SKM-1 treated with dmso at 0.1 percent for 144 hours (cell line): Measurements from ENCODE around the gene DNAJC4.
"Not testable (repeated sequence)": the region's sequence is repeated elsewhere in the genome, so short reads cannot be mapped to it uniquely, and the experiment has no call there.

Experiments
- DNase-seq: peaks from one replicate; lab custom pipeline; 2025; ENCODE audit not compliant: unreplicated experiment; lab: John Stamatoyannopoulos, UW

The DNAJC4 gene

DNA sequence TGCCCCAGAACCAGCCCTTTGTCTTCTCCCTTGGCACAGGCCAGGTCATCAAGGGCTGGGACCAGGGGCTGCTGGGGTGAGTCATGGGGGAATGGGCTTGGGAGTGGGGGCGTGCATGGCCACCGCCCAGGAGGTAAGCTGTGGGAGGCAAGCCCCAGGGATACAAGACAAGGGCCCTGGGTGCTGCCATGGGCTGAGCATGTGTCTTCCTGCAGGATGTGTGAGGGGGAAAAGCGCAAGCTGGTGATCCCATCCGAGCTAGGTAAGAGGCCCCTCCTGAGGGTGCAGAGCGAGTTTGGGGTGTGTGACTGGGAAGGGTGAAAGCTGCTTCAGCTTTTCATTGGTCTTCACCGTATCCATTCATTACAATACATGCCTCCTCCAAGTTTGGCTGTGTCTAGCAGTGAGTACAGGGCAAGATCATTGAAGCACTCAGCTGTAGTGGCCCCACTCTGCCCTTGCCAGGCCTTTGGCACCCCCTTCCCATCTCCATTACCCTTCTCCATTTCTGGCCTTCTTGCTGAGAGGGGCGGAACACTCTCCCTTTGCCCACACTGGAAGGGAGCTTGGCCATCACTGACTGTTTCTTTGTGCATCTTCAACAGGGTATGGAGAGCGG is 13.0 kb downstream of the DNAJC4 start:
- DNase-seq = no peak

DNA sequence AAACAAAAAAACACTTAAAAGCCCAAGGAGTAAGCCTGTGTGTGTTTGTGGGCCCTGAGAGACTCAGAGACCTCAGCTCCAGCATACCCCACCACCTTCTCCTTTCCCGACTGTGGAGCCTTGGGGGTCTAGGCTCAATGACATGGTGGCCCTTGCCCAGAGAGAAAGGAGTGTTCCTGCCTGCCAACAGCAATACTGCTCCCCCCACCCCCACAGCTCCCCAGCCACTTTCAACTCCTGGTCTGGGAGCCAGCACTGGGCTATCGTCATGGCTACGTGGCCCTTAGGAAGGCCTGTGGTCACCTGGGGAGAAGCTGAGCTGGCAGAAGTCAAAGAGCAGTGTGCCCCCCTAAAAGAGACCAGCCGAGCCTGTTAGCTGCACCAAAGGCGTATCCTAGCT is 13.8 kb downstream of the DNAJC4 start:
- DNase-seq = no peak

DNA sequence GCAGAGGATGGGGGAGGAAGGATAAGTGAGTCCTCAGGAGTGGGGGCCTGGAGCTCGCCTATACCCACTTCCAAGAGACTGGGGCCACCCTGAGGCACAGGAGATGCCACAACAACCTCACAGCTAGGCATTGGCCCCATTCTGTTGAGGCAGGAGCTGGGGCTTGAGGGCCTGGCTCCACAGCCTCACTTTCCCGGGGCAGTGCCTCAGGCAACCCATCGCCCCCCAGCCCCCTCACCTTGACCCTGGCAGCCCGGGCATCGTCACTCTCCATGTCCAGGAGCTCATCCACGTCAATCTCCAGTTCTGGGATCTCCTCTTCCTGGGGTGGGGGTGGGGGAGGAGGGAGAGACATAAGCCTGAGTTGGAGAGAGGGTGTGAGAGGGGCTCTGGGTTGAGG is 14.6 kb downstream of the DNAJC4 start:
- DNase-seq = no peak

DNA sequence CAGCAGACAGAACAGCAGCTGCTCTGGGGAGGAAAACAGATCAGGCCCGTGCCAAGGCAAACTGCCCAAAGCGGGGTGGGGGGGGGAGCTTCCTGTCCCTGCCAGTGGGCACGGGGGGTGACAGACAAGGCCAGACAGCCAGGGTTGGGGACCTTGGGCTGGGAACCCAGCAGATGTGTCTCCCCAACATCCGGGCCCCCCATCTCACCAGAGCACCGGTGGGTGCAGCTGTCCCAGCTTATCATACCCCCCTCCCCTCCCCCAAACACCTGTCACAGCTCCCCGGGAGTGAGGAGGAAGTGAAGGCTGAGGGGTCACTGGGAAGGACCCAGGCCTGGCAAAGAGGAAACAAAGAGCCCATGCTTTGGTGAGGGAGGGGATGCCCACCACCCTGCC is 15.1 kb downstream of the DNAJC4 start:
- no peak for DNase-seq

DNA sequence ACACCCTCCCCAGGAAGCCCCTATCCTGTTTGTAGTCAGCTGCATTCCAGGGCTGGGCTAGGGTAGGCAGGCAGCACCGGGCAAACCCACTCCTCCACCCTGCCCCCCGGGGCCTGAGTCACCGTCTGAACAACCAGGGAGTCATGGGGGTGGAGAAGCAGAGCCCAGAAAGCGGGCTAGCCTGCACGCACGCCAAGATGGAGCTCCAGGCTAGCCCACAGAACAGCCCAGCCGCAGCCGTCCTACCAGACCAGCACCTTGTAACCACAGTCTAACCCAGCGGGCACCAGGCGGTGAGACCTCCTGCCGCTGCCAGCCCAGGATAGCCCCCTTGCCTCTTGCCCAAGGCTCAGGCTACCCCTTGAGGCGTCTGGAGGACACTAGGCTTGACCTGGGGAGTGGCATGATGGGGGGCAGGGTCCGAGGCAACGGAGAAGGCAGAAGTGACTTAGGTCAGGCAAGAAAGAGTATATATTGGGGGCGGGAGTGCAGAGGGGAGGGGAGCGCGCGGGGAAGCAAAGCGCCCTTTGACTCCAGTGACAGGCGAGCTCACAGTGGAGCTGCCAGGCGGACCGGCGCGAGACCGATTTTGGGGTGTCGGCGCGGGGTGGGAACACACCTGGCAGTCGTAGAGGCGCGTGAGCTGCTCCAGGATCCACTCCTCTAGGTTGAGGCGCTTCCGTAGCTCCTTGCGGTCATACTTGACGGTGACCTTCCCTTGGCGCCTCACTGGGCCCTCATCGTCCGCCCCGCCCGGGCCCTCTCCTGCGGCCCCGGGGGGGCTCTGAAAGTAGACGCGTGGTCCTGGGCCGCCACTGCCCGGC is 15.7 kb downstream of the DNAJC4 start:
- no peak for DNase-seq

DNA sequence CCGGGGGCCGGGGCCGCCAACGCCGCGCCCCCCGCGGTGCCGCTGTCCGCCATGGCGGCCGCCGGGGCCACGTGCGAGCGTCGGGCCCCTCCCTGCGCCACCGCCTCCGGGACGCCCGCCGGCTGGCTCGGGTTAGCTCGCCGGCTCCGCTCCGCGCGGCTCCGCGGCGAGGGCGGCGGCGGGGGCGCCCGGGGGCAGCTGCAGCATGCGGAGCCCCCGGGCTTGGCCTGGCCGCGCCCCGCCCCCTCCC is 16.2 kb downstream of the DNAJC4 start:
- not testable (repeated sequence) for DNase-seq

DNA sequence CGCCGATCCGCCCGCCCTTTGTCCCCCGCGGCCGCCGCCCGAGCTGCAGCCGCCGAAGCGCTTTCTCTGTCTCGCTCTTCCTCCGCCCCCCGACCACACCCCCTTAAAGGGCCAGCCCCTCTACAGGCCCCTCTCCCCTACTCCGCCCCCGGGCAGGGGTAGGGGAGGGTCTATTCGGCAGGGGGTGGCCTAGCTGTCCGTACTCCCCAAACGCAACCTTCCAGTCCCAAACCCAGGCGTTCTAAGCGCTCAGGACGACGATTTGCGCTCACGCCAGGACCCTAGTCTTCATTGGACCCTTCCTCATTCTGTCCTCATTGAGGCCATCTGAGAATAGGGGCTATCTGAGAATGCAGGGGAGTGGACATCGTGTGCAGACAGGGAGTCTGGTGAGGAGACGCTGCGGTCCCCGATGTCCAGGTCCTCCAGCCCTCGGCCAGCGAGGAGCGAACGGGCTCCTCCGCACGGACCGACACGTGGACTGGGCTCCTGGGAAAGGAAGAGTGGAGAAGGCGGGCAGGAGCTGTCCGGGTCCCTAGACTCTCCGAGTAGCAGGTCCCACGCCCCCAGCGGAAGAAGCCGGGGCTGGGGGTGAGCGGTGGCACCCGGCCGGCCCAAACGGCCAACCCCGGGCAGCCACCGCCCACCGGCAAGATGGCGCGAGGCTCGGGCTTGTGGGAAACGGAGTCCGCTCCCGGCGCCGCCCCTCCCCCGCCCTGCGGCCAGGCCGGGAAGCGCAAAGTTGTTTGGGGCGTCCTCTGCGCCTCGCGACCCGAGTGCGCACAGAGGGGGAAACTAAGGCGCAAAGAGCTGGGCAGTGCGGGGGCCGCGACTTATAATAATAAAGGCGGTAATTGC is 16.8 kb downstream of the DNAJC4 start, which contains the start of gene PPP1R14B:
TSS of gene PPP1R14B (minus strand) at position 73 of the 858 bp plus-strand sequence. CDS start 270 bp downstream, outside the sequence.
- peak; percentile 75 for DNase-seq

DNA sequence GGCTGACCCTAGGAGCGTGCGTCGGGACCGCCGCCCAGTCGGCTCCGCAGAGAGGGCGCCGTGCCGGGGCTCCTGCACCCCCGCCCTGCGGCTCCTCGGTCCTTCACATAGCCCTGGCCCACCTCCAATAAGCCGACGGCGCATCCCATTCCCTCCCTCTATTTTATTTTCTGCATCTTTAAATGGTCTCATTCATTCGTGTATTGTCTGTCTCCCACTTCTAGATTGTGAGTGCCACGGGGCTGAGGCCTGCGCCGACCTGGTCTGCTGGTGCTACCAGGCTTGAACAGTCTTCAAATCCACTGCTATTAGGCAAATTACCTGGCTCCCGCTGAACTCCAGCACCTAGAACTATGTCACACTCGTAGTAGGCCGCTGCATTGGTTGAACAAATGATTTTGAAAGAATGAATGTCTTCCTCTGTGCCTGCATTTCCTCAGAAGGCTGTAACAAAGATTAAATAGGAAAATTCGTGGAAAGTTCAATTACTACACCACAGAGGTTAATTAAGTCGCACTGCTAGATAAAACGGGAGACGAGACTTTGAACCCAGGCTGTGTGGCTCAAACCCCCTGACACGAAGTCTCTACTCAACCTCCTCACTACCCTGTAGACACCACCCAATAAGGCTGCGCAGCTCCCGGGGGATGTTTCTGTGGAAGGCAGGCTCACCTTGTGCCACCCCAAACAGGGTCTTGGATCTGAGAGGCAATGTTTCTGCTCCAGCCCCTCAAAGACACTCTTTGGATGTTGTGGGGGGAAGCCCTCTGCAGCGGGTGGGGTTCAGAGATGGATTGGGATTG is 17.6 kb downstream of the DNAJC4 start:
- DNase-seq = no peak

DNA sequence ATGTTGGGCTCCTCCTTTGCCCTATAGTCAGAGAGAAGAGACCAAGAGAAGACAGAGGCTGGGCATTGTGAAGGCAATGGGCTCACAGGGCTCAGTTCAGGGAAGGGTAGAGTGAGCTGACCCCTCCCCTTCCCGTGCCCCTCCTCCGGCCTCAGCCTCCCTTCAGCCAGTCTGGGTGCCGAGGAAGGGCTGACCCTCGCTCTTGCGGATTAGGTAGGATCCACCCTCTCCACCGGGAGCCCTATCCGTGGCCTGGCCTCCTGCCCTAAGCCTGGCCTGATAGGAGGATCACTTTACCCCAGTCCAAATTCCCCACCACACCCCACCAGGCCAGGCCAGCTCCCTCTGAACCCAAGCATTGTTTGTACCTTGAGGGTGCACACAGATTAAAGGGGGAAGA is 18.2 kb downstream of the DNAJC4 start:
- no peak for DNase-seq

DNA sequence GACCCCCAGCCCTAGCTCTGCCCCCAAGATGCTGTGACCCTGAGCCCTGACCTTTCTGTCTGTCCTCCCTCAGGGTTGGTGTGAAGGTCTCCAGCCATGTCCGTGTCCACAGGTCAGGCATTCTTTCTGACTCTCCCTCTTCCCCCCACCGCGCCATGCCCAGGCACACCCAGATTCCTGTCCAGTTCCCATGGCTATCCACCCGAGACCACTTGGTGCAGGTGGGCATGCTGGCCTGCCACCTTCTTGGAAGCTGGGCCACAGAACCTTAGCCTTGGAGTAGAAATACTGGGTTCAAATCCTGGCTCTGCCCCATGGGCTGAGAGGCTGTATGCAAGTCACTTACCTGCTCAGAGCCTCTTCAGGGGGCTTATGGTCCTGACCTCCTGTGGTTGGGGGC is 18.7 kb downstream of the DNAJC4 start:
- no peak for DNase-seq

DNA sequence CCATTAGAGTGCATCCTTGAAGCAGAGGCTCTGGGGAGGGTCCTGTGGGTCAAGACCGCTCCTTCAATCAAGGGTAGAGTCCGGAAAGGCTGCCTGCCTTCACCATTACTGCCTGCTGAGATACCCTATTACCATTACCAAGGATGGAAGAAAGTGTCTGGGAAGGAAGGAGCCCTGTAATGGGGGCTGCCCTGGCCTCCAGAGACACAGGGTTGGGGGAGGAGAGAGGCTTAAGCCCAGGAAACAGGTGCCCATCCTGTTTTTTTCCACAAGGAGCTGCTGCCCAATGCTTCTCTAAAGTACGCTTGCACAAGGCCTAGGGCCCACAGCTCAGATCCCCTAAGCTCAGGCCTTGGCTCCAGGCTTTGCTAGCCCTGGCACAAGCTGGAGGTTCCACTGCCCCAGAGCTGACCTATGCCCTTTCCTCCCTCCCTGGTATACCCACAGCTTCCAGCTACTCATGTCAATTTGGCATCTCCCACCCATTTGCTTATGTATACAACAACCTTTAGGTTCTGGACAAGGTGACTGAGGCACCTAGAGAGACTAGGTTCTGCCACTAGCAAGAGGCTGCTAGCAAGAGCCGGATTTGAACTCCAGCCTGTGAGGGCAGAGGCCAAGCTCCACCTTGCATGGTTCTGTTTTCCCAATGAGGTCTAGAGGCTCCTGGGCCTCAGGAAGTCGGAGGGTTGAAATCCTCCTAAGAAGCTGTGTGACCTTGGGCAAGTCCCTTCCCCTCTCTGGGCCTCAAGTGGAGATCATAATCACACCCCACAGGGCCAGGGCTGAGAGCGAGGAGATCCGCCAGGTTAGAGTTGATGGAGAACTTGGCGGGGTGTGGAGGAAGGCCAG is 19.4 kb downstream of the DNAJC4 start:
- no peak for DNase-seq

DNA sequence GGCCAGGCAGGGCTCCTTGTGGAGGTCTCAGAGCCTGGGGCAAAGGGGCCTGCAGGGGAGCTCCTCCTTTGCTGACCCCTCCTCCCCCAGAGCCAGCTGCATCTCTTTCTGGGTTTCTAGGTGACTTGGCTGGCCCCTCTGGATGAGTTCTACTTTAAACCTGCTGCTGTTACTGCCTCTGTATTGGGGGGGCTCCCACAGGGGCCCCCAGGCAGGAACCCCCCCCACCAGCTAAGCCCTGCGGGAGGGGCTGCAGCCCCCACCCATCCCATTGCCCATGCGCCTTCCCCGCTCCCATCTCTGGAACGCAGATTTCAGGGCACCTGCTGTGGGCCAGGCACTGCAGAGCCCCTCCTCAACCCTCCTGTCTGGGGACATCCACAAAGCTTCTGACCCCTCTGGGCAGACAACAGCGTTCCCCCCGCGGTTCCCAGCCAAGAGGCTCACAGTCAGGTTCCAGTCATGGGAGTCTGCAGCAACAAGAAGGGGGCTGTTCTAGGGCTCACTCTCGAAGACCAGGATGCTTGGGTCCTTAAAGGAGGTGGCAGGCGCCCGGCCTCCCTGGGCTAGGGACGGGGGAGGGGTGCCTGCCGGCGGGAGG is 20.2 kb downstream of the DNAJC4 start:
- no peak for DNase-seq

DNA sequence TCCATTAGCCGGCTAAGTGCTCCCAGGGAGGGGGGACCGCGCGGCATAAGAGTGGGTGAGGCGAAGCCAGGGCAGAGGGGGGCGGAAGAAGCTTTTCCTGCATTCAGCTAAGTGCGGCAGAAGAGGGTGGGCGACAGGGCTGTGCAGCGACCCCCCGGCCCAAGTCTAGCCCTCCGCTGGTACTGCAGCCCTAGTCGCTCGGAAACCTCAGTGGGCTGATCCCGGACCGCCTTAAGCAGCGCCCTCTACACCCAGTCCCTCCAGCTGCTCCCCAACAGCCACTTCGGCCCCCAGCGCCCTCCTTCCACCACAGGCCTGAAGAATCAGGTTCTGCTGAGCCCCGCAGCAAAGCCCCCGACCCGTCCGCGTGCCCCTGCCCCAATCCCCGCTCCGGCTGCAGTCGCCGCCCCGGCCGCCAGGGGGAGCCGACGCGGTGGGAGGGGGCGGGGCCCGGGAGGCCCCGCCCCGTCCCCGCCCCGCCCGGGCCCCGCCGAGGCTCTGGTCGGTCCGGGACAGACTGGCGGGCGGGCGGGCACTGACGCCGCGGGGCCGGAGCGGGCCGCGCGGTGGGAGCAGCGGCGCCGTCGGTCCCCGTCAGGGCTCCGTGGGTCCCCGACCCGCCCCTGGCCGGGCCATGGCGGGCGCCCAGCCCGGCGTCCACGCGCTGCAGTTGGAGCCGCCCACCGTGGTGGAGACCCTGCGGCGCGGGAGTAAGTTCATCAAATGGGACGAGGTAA is 20.8 kb downstream of the DNAJC4 start, which contains the start of gene PLCB3:
TSS of gene PLCB3 (plus strand) at position 515 of the 737 bp plus-strand sequence. CDS start at position 635, 120 bp downstream.
- peak; percentile 32 for DNase-seq

DNA sequence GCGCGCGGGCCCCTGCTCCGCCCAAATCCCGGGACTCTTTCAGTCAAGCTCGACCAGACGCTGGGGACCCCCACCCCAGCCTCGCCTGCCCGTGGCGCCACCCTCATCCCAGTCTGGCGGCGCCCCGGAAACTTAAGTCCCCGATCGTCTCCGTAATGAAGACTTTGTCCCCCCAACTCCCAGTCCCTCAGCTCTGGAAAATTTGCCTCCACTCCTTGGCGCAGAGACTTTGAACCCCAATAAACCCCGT is 21.3 kb downstream of the DNAJC4 start:
- DNase-seq = no peak

DNA sequence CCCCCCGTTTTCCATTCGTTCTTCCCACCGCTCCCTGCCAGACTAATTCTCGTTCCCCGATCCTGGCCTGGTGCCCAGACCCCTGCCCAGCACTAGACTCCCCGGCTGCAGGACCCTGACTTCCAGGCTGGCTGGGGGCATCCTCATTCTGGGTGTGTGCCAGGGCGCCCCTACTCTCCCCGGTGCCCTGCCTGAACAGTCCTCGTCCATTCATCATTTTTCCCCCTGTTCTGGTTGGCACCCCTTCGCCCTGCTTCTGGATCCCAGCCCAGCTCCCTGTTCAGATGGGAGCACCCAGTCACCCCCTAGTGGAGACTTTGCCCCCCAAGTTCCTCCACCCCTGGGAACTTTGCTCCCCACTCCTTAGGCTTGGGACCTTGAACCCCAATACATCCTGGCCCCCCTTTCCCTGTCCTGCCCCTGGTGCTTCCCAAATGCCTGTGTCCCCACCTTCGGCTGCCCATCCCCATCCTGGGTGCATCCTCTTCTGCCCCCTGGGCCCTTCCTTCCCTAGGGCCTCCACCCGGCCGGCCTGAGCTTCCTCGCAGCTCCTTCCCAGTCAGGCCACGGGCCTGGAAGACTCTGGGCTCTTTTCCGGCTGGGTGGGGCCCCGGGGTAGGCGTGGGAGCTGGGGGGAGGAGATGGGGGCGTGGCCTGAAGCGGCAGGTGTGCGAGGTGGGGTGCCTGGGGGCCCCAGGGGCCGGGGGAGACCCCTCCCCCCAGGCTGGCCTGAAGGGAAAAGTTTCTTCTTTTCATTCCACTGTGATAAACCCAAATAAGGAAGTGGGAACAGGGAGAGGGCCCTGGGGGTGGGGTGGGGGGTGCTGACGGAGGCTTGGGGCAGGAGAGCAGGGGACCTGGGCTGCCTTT is 21.9 kb downstream of the DNAJC4 start:
- DNase-seq = no peak

DNA sequence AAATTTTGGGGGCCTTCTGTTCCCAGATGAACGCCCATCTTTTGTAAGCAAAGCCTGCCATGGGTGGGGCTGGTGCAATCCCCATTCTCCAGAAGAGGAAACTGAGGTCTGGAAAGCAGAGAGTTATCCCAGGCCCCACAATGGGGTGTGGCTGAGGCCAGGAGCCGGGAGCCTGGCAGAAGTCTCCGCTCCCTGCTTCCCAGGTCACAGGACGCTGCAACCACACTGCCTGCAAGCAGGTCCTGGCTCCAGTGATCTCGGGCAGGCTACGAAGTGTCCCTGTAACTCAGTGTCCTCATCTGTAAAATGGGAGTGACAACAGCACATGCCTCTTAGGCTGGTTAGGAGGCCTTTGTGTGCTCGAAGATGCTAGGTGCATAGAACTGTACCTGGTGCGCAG is 22.7 kb downstream of the DNAJC4 start:
- DNase-seq = no peak

DNA sequence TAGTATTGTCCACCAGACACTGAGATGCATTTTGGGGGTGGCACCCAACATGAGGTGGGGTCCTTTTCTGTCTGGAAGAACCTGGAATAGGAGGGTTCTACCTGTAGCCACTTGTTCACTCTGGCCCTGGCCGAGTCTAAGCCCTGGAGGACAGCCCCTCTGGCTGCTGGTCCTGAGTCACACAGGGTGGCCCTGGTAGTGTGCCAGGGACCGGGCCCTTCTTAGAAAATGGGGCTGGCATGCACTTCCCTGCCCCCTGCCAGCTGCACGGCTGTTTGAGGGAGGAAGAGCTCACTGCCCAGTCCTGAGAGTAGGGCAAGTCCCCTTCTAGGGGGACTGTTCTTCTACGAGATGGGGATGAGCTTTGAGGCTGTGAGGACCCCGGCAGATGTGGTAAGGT is 23.1 kb downstream of the DNAJC4 start:
- no peak for DNase-seq

DNA sequence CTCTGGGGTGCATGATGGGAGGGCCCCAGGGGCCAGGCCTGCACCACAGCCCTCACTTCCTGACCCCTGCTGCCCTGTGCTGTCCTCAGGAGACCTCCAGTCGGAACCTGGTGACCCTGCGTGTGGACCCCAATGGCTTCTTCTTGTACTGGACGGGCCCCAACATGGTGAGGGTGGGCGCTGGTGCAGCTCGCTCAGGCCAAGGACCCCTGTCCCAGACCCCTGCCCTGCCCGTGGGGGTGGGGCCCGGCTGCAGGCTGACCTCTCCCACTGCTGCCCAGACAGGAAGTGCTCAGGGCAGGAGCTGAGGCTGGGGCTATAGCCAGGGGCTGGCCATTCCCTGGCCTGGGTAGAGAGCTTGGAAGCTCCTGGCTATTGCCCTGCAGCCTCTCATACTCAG is 24.0 kb downstream of the DNAJC4 start:
- no peak for DNase-seq
